Fibroblast of skin of right biceps (primary cell): ENCODE data around the gene GFOD2.

Experiments used
- DNase-seq: peaks from one replicate; pipeline ENCODE4 v3.0.0-alpha.2; 2013

The GFOD2 gene

DNA sequence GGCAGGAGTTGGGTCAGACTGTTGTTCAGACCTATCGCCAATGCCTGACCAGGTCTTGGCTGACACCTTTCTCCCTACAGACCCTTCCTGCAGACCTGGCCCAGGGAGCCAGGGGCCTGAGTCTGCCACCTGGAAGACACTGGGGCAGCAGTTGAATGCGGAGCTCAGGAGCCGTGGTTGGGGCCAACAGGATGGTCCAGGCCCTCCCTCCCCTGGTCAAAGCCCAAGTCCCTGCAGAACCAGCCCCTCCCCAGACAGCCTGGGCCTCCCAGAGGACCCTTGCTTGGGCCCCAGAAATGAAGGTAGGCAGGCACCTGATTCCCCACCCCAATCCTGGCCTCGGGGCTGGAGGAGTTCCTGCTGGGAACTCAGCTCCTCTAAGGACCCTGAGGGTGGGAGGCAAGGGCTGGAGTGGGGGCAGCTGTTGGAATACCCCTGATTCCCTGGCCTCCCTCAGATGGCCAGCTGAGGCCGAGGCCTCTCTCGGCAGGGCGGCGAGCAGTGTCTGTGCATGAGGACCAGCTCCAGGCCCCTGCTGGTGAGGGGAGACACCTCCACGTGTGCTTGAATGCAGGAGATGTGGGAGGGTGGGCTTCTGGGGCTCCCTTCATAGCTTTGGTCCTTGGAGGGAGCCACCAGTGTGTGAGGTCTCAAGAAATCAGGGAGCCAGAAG lies 62.6 kb downstream of the GFOD2 start:
- no peak for DNase-seq

DNA sequence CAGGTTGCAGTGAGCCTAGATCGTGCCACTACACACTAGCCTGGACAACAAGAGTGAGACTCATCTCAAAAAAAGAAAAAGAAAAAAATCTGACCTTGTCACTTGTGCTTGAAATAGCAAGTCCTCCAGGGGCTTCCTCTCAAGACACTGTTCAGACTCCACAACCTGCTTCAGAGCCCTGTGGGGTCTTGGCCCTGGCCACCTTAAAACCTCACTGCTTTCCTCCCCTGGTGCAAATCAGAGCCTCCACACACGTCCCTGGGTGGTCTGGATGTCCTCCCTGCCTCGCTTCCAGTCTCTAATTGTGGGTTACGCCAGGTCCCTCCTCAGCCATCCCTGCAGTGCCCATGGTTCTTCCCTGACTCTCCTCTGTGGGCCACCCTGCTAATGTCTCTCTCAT lies 63.8 kb downstream of the GFOD2 start:
- DNase-seq: no peak

DNA sequence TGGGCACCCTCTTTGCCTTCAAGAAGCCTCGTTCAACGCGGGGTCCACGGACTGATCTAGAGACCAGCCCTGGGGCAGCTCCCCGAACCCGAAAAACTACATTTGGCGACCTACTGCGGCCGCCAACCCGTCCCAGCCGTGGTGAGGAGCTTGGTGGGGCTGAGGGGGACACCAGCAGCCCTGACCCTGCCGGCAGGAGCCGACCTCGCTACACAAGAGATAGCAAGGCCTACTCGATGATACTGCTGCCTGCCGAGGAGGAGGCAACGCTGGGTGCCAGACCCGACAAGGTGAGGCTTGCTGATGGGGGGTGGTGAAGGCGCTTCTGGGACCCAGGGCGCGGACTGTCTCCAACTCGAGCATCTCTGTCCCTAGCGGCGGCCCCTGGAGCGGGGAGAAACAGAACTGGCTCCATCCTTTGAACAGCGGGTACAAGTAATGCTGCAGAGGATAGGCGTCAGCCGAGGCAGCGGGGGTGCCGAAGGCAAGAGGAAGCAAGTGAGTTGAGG lies 64.7 kb downstream of the GFOD2 start:
- no peak for DNase-seq

DNA sequence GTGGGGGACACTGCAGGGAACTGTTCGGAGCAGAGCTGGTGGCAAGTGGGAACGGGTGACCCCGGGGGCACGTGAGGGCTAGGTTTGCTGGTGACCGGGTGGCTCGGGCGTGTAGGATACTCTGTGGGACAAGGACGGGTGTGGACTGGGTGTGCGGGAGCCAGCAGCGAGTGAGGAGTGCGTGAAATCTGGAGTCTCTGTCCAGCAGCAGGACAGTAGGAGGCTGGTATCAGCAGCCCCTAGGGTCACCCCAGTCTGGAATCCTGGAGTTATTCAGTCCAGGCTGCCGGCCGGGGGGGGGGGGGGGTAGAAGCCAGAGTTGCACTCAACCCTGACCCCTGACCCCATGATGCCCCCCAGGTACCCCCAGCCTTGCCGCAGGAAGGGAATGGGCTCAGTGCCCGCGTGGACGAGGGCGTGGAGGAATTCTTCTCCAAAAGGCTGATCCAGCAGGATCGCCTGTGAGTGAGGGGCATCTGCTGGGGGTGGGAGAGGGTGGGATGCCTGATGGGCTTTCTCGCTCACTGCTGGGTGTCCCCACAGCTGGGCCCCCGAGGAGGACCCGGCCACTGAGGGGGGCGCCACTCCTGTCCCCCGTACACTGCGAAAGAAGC lies 65.2 kb downstream of the GFOD2 start:
- no peak for DNase-seq

DNA sequence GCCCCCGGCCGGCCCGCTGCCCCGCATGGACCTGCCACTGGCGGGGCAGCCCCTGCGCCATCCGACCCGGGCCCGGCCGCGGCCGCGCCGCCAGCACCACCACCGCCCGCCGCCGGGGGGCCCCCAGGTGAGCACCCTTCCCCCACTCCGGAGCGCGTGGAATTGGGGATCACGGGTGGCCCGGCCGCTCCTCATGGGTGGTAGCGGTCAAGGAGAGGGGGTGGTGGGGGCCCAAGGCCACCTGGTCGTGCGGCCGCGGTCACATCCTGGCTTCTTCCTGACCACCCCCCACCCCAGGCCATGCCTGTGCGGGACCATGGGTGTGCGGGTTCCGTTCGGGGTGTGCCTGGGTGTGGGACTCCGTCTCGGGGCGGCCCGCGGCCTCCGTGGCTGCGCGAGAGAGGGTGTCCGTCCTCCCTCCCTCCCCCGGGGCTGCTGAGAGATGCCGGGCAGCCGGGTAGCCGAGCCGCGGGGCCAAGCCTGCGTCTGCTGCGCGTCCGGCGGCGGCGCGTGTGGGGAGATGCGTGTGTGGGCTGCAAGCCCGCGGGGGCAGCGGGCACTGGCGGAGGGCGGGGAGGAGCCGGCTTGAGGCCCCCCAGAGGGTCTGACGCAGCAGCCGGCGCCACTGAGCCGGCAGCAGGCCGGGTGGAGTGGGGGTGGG lies 65.9 kb downstream of the GFOD2 start:
- DNase-seq: peak; percentile 56

DNA sequence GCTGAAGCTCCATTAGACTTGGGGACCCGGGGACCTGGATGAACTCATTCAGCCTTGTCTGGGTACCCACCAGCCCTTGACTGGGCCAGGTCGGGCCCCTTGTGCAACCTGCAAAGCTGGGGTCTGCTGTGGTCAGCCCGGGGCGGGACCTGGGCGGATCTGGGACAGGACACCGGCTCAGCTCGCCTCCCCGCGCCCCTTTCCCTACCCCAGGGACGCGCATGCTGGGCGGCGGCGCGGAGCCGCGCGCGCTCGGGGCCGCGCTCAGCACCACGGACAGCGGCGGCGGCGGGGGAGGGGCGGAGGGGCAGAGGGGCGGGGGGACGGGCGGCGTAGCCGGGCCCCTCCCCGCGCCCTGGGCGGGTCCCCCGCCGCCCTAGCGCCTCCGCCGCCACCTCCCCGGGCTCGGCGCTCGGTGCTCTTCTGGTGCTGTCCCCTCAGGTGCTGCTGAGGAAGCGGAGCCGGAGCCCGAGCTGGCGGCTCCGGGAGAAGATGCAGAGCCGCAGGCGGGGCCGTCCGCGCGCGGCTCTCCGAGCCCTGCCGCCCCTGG lies 66.5 kb downstream of the GFOD2 start:
- peak; percentile 52 for DNase-seq

DNA sequence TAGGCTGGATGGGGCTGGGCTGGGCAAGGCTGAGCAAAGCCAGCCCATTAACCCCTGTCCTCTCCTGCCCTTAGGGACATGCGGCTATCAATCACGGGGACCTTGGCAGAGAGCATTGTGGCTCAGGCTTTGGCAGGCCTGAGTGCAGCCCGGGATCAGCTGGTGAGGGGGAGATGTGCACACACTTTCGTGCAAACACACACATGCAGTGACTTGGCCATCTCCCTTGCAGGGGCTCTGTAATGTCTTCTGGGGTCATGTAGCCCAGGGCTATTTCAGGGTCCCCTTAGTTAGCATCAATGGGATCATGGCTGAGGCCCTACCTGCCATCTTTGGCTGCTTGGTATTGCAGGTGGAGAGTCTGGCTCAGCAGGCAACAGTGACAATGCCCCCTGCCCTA lies 67.3 kb downstream of the GFOD2 start:
- DNase-seq: no peak

DNA sequence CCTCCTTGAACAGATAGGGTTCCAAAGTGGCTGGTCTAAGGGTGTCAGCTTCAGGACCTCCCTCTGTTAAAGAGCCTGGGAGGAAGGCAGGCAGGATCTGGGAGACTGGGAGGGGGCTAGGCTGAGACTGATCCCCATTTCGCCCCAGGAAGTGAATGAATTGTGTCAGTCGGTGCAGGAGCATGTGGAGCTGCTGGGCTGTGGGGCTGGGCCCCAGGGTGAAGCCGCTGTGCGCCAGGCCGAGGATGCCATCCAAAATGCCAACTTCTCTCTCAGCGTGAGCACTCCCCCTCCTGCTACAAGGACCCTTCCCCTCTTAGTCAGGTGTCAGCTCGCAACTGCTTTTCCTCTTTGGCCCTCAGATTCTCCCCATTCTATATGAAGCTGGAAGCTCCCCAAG lies 68.1 kb downstream of the GFOD2 start:
- DNase-seq: no peak

DNA sequence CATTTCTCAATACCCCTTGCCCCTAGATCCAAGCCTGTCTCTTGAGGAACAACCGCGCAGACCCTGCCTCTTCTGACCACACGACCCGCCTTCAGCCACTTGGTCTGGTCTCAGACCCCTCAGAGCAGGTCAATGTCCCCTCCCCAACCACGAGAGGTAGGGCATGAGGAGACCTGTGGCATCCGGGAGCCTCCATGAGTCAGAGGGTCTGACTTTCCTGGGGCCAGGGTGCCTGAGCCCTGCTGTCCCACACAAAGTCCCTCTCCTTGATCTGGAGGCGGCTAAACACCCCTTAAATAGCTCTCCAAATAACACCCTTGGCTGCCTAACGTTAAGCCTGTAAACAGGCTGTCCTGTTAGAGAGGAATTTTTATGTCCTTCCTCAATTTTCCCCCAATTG lies 69.1 kb downstream of the GFOD2 start:
- DNase-seq: no peak

DNA sequence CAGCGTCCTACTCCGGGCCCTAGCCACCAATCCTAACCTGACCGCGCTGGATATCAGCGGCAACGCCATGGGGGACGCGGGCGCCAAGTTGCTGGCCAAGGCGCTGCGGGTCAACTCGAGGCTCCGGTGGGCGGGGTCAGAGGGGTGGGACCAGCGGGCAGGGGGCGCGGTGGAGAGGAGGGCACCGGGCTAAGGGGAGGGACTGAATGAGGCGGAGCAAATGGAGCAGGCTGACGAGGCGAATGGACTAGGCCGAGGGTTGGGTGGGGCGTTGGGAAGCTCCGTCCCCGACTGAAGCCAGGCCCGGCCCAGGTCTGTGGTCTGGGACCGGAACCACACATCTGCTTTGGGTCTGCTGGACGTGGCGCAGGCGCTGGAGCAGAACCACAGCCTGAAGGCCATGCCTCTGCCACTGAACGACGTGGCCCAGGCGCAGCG lies 69.6 kb downstream of the GFOD2 start:
- DNase-seq: no peak

DNA sequence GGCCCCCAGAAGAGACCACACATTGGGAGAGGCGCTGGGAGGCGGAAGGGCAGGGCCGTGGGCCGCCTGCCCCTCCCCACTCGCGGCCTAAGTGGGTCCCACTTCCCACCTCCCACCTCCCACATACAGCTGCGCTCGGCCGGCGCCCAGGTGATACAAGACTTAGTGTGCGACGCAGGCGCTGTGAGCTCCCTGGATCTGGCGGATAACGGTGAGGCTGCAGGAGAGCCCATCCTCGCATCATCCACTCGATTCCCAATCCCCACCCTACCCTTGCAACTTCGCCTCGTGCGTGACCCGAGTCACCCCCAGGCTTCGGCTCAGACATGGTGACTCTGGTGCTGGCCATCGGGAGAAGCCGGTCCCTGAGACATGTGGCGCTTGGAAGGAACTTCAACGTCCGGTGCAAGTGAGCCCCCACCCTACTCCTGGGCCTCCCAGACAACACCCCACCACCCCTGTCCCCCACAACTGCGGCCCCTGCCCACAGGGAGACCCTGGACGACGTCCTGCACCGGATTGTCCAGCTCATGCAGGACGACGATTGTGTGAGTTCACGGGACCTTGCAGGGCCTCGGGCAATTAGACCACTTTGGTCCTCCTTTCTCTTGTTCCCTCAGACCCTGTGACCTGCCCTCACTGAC lies 70.2 kb downstream of the GFOD2 start:
- no peak for DNase-seq

DNA sequence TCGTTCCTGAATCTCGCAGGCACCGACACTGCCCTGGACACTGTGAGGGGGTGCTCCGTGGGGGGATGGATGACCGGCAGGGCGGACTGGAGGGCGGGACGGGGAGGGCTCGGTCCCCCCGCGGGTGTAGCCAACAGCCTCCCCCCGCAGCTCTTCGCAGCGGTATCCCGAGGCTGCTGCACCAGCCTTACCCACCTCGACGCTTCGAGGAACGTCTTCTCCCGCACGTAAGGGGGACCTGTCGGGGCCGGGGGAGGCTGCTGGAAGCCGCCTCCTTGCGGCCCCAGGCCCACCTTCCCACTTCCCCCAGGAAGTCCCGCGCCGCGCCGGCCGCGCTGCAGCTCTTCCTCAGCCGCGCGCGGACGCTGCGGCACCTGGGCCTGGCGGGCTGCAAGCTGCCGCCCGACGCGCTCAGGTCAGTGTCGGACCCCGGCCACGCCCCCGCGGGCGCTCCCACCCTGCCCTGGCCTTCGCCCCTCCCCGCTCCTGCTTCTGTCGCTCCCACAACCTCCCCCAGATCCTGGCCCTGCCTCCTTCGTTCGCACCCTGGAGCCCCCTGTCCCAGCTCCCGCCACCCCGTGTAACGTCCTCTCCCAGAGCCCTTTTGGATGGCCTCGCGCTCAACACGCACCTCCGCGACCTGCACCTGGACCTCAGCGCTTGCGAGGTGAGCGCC lies 70.9 kb downstream of the GFOD2 start:
- DNase-seq: no peak

DNA sequence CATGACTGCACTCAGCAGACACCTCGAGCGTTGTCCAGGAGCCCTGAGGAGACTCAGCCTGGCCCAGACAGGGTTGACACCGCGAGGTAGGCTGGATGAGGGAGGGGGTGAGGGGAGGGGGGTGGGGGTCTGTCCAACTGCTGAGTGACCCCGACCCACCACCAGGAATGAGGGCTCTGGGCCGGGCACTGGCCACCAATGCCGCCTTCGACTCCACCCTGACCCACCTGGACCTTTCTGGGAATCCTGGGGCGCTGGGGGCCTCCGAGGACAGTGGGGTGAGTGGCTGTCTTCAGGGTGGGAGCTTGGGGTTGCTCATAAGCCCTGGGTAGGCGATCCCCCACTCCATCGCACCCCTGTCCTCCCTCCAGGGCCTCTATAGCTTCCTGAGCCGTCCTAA lies 71.4 kb downstream of the GFOD2 start:
- no peak for DNase-seq

DNA sequence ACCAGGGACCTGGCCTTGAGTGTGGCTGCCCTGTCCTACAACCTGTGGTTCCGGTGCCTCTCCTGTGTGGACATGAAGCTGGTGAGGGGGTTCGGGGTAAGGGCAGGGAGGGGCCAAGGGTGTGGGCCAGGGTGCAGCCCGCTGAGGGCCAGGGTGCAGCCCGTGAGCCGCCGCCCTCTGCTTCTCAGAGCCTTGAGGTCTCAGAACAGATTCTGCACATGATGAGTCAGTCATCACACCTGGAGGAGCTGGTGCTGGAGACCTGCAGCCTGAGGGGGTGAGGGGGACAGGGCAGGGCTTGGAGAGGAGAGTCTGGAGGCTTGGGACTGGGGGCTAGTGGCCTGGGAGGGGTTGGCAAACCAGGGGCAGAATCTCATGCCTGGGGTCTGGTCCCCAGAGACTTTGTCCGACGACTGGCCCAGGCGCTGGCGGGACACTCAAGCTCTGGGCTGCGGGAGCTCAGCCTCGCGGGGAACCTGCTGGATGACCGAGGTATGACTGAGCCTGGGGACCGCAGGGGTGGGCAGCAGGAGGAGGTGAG lies 71.9 kb downstream of the GFOD2 start:
- no peak for DNase-seq

DNA sequence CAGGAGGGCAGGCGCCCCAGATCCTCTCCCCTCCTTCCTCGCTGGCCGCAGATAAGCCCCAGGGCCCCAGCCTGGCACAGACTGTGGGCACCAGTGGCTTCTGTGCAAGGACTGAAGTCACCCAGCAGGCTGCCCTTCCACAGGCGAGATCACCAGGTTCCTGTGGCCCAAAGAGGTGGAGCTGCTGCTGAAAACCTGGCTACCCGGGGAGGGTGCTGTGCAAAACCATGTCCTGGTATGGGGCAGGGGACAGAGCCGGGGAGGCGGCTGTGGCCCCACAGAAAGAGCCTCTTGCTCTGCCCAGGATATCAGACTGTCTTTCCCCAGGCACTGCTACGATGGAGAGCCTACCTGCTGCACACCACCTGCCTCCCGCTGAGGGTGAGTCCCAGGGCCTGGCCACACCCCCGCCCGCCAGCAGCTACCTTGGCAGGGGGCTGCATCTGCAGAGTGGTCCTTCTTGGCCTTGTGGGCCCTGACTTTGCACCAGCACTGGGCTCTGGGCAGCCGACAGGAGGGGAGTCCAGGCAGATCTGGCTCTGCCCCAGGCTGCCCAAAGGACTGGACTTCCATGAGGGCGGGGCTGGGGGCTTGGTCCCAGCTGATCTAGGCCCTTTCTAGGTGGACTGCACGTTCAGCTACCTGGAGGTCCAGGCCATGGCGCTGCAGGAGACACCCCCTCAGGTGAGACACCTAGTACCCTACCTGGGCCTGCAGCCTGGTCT lies 73.6 kb downstream of the GFOD2 start:
- no peak for DNase-seq

DNA sequence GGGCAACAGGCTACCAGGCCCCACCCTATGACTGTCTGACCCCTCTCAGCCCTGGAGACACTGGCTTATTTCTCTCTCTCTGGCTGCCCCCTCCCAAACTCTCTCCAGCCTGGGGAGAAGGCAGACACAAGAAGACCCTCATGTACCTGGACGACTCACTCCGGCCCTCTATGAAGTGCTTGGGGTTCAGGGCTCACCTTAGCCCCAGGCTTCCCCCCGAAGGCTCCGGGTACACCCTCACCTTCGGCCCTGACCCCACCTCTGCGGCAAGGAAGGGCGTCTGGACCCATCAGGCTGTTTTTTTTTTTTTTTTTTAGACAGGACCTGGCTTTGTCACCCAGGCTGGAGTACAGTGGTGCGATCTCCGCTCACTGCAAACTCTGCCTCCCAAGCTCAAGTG lies 75.1 kb downstream of the GFOD2 start:
- no peak for DNase-seq

DNA sequence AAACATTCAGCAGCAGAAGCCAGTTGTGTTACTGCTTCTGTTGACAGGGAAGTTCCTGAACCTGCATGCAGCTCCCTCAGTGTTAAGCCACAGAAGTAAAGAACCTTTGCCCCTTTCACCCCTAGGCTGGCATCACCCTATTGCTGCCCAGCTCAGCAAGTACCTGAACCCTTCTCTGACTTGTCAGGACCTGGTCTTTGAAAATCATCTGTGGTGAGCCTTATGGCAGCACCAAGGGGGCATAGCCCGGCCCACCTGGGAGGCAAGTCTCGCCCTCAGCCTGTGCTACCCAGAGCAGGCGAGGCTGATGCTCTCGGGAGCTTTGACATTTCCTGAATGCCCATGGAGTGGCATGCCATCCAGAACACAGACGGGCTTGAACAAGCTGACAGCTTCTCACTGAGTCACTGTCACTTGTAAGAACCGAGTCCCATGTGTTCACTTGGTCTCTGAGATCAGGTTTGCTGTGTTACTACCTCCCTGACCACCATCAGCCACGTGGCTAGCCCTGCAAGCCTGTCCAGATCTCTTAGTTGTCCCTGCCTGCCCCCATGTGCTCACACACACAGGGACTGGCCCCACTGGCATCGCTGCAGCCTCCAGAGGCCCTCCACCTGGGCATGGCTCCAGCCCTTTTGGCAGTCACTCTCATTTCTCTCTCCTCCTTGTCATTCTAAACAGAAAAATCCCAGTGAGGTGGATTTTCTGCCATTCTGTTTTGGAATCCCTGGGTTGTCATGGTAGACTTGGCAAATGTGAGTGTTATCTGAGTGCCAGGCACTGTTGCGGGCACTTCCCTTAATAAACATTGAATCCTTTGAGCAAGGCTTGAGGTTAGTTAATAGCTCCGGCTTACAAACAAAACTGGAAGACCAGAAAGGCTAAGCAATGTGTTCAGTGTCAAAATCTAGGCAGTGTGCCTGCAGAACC lies 77.1 kb downstream of the GFOD2 start:
- peak; percentile 9 for DNase-seq

DNA sequence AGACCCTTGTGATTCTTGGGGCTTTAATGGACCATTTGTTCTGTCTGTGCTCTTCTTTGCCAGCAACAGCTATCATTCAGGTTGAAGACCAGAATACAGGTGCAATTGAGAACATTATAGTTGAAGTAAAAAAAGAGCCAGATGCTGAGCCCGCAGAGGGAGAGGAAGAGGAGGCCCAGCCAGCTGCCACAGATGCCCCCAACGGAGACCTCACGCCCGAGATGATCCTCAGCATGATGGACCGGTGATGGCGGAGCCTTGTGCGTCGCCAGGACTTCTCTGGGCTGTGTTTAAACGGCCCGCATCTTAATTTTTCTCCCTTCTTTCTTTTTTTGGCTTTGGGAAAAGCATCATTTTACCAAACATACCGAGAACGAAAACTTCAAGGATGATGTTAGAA lies 81.5 kb downstream of the GFOD2 start:
- no peak for DNase-seq

DNA sequence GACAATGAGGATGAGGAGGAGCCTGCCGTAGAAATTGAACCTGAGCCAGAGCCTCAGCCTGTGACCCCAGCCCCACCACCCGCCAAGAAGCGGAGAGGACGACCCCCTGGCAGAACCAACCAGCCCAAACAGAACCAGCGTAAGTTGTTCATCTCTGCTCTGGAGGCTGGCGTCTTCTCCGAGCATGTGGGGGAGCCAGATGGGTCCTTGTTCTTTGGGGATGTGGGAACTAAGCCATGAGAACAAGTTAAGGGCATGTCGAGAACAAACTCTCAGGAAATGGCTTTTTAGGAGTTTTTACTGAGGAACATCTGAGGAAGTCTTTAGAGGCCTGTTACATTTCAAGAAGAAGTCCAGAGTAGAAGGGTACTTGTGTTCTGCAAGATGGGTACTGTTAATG lies 82.4 kb downstream of the GFOD2 start:
- DNase-seq: no peak

DNA sequence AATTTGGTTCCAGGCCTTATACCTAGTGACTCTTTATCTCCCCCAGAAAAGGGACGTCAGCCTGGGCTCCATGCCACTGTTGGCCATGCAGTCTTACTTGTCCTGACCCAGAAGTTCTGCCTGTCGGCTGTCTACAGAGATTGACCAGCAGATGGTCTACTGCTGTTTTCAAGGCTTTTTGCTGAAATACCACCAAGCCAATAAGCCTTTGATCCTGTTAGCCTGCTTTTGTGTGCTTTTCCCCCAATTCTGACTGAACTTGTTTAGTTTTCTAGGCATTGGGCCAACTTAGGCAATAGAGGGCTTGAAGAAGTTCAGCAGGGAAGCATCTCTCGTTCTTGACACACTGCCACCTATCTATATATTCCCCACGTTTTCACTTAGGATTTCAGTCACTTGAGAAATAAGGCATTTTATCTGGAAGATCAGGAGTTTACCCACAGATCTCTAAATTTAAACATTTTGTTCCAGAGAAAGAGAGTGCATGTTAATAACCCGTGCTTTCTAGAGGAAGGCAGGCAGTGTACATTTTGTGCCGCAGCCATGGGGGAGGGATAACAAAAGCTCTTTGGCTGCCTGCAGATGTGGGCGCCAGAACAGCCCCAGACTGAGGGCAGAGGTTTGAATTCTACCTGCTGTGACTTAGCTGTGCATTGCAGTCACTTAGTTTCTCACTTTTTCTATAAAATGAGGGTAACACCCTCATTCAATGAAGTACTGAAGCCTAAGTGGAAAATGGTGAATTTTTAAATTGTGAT lies 86.5 kb downstream of the GFOD2 start:
- DNase-seq: peak; percentile 28
